Cardiac septum (tissue), 1 donor: ENCODE measurements around the gene SINHCAF. TPM values are rescaled to one million over a fixed set of nuclear protein-coding genes. Genes with fewer than 3 reads are reported as not detected.

Source experiments
- DNase-seq: peaks from one replicate; pipeline ENCODE4 v3.0.0-alpha.2; 2020; ENCODE audit warnings: low spot score
- intact Hi-C: fragments of 100-400 bp; cut with DNase I; formaldehyde crosslinking; loops from one replicate; pipeline ENCODE4 v1.14.0; 2022
- total RNA-seq: library from RNA; stranded (reverse); fragmentation: NEBNext Ultra II Directional; extraction: Animal tissue kit (Norgen Biotek cat#: 25700); gene quantifications from one replicate; pipeline ENCODE4 v1.2.1, GENCODE V29; 2021
- donor health status: DM: no; HTN: no; CAD: no.

Gene SINHCAF
- total RNA-seq, 1 donor from 2014 or later: 10.3 TPM

DNA sequence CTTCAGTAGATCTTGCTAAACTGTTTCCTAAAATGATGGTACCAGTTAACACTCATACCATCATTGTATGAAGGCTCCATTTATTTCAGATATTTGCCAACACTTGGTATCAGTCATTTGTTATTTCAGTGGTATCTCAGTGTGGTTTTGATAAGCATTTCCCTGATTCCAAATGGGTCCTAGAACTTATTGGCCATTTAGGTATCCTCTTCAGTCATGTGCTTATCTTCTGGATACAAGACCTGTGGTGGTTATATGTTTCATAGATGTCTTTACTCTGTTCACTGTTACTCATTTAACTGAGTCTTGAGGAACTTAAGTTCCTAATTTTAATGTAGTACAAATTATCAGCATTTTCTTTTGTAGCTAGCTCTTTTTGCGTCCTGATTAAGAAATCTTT lies 13.5 kb downstream of the SINHCAF start:
- intact Hi-C loops: no loop called here
- DNase-seq: no peak

DNA sequence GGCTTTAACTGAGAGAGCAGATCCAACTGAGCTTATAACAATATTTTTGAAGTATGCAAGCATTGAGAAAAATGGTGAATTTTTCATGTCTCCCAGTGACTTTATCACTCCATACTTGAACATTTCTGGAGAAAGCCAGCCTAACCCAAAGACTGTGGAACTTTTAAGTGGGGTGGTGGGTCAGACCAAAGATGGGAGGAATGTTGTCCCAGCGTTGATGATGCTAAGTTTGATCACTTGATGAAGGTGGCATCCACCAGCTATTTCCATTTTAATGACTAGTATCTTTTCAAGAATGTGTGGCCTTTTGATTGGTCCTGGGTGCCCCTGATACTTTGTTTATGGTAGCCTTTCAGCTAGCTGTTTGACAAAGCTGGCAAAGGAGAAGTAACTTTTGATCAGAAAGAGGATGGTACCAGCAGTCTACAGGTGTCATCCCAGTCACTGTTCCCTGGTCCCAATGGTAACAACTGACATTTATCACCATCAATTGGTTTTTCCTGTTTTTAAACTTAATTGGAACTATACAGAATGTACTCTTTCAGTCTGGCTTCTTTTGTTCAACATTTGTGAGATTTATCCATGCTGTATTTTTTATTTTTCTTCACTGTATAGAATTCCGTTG lies 14.2 kb downstream of the SINHCAF start:
- intact Hi-C loops: no loop called here
- no peak for DNase-seq

DNA sequence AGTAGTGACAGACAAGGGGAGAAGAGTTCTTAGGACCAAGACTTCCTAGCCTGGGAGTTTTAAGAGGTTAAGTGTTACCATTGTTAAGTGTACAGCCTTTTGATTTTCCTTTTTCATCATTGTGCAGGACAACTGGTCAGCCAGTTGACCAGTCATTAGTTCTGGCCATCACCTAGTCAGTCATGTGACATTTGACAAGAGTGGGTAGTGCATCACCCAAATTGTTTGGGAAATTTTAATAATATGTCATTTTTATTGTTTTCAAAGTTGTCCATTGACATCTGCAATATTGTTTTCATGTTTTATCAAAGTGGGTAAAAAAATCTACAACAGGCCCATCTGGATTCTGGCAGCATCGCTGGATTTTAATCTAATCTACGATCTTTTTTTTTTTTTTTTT lies 15.5 kb downstream of the SINHCAF start:
- DNase-seq: no peak
- intact Hi-C loops: no loop called here

DNA sequence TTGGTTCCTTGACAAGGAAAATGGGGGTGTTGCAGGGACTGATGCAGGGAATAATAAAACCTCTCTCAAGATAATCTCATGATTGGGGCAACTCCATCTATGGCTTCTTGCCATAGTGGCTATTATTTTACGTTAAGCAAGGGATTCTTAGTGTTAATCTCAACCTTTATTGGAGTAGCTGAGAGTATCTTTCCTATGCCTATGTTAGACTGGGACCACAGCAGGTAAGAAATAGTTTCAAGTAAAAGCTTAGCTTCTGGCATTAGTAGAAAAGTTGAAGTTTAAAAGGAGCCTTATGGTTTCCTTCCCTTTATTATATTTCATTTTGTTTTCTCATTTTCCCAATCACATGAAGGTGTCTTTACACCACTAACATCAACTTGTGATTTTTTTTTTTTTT lies 16.7 kb downstream of the SINHCAF start:
- DNase-seq: no peak
- intact Hi-C loops: no loop called here

GRCh38 chr12:31308116-31308515 lies 17.8 kb downstream of the SINHCAF start:
- DNase-seq: no peak
- intact Hi-C loops: no loop called here

DNA sequence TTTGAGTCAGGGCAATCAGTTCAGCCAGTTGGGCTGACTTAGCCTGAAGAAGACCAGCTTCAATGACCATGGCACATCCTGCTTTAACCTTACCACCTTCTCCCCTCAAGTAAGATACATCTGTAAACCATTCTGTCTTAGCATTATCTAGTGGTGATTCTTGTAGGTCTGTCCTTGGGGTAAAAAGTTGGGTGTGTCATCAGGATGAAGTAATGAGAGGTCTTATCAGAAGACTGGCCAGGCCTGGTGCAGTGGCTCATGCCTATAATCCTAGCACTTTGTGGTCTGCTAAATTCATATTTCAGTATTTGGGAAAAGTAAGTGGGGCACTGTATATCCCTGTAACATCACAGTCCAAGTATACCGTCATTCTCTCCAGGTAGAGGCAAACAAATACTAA lies 19.1 kb downstream of the SINHCAF start:
- DNase-seq: no peak
- intact Hi-C loops: no loop called here

DNA sequence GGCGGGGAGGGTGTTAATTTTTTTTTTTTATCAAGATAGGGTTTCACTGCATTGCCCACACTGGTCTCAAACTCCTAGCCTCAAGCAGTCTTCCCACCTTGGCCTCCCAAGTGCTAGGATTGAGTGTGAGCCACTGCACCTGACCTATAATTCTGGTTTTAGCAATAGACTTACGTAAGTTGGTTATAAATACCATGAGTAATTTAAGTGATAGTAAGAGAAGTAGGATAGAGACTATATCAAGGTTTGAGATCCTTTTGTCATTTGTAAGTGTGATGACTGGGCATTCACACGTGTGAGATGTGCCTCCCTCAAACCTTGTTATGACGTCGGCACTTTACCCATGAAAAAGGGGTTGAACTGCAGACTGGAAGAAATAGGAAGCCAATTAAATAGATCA lies 22.5 kb downstream of the SINHCAF start:
- intact Hi-C loops: no loop called here
- no peak for DNase-seq

DNA sequence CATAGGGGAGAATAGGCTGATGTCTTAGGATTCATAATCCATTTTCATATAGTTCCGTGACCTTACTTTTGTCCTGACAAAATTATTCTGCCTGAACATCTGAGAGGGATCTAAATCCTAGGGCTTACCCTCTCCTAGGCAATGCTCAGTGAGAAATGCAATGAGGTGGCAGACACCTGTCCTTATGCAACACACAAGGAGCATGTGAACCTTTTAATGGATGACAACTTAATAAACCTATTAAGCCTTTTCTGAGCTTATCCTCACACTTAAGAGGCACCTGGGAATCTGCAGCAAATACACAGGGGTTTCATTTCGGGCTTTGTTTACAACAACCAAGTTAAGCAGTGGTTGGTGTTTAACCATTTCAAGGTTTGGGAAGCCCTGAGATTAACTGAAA lies 24.6 kb downstream of the SINHCAF start:
- no peak for DNase-seq
- intact Hi-C loops: no loop called here

GRCh38 chr12:31300783-31301182 lies 25.2 kb downstream of the SINHCAF start:
- intact Hi-C loops: no loop called here
- DNase-seq: no peak

- no peak for DNase-seq
- intact Hi-C loops: no loop called here
These were observed 25.6 kb downstream of the SINHCAF start for GRCh38 chr12:31300341-31300740.

DNA sequence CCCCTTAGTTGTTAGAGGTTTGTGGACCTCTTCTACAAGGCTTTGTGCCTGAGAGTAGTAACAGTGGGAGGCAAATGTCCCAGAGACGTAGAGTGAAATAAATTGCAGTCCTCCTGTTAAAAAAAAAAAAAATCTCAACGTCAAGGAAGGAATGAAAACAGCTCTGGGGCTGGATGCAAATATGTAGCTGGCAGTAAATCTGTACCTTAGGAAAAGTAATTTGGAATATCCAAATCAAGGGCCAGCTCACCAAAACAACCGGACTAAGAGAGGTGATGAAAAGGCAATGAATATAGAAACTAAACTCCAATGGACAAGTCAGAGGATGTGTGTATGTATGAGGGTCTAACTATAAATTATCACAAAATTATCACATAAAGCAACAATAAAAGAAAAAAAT lies 27.0 kb downstream of the SINHCAF start:
- no peak for DNase-seq
- intact Hi-C loops: no loop called here

DNA sequence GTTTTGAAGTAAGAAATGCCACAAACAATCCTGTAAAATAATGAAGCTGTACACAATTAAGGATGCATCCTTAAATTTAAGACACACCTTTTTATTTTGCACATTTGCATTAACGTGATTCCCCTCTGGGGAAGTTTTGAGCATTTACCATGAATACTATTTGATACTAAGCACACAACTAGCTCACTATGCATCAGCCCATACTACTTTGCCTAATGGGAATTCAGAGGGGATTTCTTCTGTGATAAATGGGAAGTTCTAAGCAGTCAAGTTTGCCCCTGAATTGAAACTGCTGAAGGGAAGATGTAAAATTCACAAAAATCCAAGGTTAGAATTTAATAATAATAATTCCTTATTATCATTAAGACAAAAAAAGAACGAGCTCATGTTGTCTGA lies 27.4 kb downstream of the SINHCAF start:
- DNase-seq: no peak
- intact Hi-C loops: no loop called here

- intact Hi-C loops: no loop called here
- no peak for DNase-seq
These were observed 28.1 kb downstream of the SINHCAF start for GRCh38 chr12:31297572-31298514.

- no peak for DNase-seq
- intact Hi-C loops: no loop called here
These were observed 36.5 kb downstream of the SINHCAF start for GRCh38 chr12:31289441-31289840.

DNA sequence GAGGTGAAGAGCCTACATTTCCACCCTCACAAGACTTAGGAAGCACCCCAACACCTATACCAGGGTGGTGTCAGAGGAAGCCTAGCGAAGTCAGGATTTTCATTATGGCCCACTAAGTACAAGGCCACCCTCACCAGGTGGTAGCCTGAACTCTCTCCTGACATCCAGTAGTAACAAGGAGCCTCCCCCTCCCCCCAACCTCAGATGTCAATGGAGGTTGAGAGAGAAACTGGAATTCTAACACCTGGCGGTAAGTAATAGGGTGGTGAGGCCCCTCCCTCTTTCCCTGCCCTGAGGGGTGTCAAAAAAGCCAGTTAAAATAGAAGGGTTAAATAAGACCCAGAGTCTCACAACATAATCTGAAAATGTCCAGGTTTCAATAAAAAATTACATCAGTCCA lies 37.6 kb downstream of the SINHCAF start:
- no peak for DNase-seq
- intact Hi-C loops: no loop called here

- intact Hi-C loops: no loop called here
- DNase-seq: no peak
These were observed 45.8 kb downstream of the SINHCAF start for GRCh38 chr12:31280183-31280582.

- intact Hi-C loops: no loop called here
- no peak for DNase-seq
These were observed 46.5 kb downstream of the SINHCAF start for GRCh38 chr12:31279390-31279924.

DNA sequence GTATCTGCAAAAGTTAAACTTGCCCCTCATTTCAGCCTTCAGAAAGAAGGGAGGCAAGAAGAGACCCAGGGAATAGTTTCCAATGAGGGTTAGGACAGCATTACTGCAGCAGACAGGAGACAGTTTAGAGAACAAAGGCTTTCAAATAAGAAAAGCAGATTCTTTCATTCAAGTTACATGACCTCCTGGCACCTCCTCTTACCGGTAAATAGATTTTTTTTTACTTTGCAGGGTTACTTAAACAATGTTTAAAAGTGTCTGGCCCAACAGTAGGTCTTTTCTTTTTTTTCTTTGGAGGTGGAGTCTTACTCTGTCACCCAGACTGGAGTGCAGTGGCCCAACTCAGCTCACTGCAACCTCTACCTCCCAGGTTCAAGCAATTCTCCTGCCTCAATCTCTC lies 47.1 kb downstream of the SINHCAF start:
- intact Hi-C loops: no loop called here
- DNase-seq: no peak

- intact Hi-C loops: no loop called here
- DNase-seq: no peak
These were observed 47.5 kb downstream of the SINHCAF start for GRCh38 chr12:31278424-31278823.

GRCh38 chr12:31277081-31277480 lies 48.9 kb downstream of the SINHCAF start:
- intact Hi-C loops: no loop called here
- DNase-seq: no peak

- no peak for DNase-seq
- intact Hi-C loops: no loop called here
These were observed 50.5 kb downstream of the SINHCAF start for GRCh38 chr12:31275491-31275890.
